PC-3 (cell line): ENCODE results near the gene MAEA.

Experiments used
- CTCF ChIP-seq: fragments of 300-600 bp; sonication (generic); conservative IDR thresholded peaks from 2 replicates; pipeline ENCODE4 v1.5.1; 2017; ENCODE audit warnings: antibody characterized with exemption, low read depth, mild to moderate bottlenecking, low read length
- EZH2 ChIP-seq: fragments of 300-600 bp; sonication (generic); IDR thresholded peaks from one replicate; pipeline ENCODE4 v1.6.1; 2017; ENCODE audit warnings: antibody characterized with exemption, mild to moderate bottlenecking, low read length; ENCODE audit not compliant: unreplicated experiment
- EZH2phosphoT487 ChIP-seq: fragments of 300-600 bp; sonication (generic); IDR thresholded peaks from 2 replicates; pipeline ENCODE4 v1.6.1; 2018; ENCODE audit warnings: mild to moderate bottlenecking, antibody characterized with exemption, low read length, borderline replicate concordance

- TF ChIP-seq EZH2: no peak
- TF ChIP-seq CTCF: no peak
- no peak for TF ChIP-seq EZH2phosphoT487
These were observed 87.3 kb downstream of the MAEA start for GRCh38 chr4:1376841-1377605.
